HG03196 (cell line): ENCODE measurements around the gene DYNC1H1.
A peak's percentile ranks its signal among the peaks of the same experiment; 100 is the strongest.

Experiments
- ATAC-seq: cut with Tn5 transposase; IDR thresholded peaks from one replicate; pipeline ENCODE4 v1.9.1; 2021; ENCODE audit not compliant: unreplicated experiment

DYNC1H1 gene

GRCh38 chr14:101988377-101988776, 24.0 kb downstream of the DYNC1H1 start:
- no peak for ATAC-seq

DNA sequence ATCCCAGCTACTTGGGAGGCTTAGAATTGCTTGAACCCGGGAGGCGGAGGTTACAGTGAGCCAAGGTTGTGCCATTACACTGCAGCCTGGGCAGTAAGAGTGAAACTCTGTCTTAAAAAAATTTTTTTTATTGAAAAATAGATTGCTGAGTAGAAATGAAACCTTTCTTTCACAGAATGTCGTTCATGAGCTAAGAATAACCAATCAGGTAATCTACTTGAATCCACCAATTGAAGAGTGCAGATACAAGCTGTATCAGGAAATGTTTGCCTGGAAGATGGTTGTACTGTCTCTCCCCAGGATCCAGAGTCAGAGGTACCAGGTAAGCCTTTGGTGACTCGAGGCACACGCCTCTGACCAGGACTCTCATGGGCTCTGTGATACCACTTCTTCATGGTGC, 27.0 kb downstream of the DYNC1H1 start:
- ATAC-seq, result no peak

DNA sequence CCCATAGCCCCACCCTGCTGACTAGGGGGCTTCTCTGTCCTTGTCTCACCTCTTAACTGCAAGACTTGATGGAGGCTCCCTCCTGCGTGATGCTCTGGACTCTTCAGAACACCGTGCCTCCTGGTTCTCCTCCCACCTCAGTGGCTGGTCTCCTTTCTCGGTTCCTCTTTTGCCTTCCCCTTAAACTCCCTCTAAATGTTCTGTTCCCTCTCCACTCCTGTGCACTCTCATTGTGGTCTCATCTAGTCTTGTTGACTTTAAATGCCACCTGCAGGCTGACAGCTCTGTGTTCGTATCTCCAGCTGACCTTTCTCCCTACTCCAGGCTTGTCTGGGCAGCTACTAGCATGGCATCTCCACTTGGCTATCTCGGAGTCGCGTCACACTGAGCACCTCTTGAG, 28.3 kb downstream of the DYNC1H1 start:
- peak; percentile 91 for ATAC-seq

DNA sequence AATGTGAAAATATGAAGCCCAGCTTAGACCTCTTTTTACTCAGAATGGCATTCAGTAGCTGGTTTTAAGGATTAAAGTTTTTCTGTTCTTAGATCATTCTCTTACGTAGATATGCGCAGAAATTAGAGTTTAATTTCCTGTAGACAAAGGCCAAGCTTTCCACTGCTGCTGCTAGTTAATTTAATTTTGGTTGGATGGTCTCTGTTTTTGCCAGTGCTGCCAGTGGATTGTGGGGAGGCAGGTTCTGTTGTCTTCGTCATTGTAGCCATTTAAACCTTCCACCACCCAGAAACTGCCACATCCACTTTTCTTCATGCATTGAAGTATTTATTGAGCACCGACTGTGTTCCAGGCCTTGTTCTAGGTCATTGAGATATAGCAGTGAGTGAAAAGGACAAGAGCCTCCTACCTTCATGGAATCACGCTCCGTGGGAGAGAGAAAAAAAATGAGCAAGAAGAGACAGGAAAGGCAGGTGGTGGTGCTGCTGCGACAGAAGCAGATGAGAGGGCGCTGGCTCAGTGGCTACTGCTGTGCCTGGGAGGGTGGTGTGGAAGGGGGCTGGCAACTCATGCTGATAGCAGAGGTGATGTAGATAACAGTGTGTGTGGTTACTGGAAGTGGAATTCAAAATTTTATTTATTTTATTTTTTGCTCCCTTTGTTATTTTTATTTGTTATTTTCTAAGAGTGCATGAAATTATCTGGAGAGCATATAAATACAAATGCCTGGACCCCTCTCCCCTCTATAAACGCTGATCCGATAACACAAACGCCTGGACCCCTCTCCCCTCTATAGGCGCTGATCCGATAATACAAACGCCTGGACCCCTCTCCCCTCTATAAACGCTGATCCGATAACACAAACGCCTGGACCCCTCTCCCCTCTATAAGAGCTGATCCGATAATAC, 33.3 kb downstream of the DYNC1H1 start:
- ATAC-seq, result no peak

GRCh38 chr14:102000902-102001301, 36.5 kb downstream of the DYNC1H1 start:
- ATAC-seq, result no peak

- ATAC-seq, result no peak
Measured at GRCh38 chr14:102005336-102005735, 41.0 kb downstream of the DYNC1H1 start.

- ATAC-seq, result no peak
Measured at GRCh38 chr14:102007916-102008418, 43.6 kb downstream of the DYNC1H1 start.

DNA sequence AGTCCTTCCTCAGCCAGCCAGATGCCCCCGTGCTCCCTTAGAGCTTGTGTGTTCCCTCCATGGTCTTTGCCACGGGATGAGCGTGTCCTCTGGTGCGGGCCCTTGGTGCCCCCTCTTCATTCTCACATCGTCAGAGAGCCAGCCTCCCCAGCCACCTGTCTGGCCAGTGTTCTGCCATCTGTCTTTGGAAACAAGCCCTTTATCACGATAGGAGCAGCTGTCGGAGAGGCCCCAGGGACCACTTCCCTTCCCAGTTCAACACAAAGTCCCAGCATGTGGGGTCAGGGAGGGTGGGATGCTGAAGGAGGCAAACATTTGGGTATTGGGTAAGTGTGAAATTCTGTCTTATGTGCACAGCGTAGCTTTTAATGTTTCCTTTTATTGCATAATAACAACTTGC, 44.5 kb downstream of the DYNC1H1 start:
- no peak for ATAC-seq

DNA sequence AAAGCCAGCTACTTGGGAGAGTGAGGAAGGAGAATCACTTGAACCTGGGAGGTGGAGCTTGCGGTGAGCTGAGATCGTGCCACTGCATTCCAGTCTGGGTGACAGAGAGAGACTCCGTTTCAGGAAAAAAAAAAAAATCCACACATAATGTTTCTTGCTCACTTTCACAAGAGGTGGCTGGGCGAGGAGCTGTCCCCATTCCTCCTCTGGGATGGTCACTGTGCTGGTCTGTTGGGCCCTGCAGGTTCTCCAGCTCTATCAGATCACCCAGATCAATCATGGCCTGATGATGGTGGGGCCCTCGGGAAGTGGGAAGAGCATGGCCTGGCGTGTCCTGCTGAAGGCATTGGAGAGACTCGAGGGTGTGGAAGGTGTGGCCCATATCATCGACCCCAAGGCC, 47.3 kb downstream of the DYNC1H1 start:
- ATAC-seq, result no peak

DNA sequence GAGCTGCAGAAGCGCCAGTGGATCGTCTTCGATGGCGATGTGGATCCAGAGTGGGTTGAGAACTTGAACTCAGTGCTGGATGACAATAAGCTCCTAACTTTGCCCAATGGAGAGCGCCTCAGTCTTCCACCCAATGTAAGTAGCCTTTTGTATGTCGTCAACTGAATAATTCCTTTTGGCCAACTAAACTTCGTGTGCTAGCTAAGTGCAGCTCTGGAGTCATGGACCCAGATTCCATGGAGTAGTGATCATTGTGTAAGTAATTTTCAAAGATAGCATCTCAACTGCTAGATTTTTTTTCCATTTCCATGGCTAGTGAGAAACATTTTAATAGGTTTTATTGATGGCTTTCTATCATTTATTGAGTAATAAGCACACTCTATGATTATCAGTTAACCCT, 48.0 kb downstream of the DYNC1H1 start:
- ATAC-seq, result no peak

DNA sequence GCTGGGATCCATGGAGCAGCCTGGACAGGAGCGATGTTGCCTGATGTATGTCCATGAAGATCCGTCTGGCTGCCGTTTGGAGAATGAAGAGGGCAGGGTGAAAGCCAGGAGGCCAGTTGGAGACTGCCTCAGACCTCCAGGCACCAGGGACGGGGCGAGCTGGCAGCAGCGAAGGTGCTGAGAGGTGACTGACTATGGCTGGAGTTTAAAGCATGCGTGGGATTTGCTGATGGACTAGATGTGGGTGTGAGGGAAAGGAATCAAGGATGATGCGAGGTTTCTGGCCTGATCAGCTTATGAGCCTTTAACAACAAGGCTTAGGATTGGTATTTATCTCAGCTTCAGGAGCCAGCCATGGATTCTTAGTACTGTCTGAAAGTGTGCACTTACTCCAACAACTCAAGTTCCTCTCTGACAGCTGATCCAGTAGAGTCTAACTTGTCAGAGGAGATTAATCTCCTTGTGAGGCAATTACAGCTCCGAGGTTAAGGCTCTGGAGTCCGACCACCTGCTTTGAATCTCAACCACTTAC, 49.4 kb downstream of the DYNC1H1 start:
- no peak for ATAC-seq

GRCh38 chr14:102015045-102015685, 50.8 kb downstream of the DYNC1H1 start:
- no peak for ATAC-seq

DNA sequence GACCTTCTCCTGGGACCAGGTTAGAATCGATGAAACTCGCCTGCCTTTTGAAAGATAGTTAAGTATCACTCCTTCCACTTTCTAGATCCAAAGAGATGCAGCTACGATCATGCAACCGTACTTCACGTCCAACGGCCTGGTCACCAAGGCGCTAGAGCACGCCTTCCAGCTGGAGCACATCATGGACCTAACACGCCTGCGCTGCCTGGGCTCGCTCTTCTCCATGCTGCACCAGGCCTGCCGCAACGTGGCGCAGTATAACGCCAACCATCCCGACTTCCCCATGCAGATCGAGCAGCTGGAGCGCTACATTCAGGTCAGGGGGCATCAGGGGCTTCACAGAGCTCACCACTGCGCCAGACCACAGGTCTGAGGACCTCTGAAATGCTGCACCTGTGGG, 51.4 kb downstream of the DYNC1H1 start:
- ATAC-seq, result no peak

DNA sequence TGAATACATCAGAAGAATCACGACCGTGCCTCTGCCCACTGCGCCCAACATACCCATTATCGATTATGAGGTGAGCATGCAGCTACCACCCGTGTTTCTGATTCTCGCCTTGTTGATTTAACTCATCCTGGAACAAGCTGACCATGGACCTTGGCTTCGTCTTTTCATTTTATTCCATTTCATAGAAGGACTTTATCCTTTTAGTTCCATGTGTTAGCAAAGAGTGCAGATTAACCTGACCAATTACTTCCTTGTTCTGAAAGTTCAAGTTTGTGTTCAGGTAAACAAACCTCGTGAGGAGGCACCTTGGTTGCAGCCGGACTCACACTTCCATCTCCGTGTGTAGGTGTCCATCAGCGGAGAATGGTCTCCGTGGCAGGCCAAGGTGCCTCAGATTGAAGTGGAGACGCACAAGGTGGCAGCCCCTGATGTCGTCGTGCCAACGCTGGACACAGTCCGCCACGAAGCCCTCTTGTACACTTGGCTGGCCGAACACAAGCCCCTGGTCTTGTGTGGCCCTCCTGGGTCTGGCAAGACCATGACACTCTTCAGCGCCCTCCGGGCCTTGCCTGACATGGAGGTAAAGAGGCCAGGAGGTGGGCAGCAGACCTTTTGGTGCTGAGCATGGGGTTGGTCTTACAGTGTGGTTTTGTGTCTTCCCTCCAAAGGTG, 52.2 kb downstream of the DYNC1H1 start:
- ATAC-seq, result no peak

DNA sequence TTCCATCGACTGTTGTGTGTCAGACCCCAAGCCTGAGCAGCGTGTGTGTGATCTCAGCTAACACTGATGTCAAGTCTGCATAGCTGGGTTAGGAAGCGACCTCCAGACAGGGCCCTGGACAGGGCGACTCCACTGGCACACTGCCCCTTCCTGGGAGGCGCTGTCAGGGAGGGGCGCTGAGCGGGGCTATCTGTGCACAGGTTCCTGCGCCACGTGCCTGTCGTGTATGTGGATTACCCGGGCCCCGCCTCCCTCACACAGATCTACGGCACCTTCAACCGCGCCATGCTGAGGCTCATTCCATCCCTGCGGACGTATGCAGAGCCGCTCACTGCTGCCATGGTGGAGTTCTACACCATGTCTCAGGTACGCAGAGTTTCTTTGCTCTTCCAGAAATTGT, 53.9 kb downstream of the DYNC1H1 start:
- ATAC-seq, result no peak

DNA sequence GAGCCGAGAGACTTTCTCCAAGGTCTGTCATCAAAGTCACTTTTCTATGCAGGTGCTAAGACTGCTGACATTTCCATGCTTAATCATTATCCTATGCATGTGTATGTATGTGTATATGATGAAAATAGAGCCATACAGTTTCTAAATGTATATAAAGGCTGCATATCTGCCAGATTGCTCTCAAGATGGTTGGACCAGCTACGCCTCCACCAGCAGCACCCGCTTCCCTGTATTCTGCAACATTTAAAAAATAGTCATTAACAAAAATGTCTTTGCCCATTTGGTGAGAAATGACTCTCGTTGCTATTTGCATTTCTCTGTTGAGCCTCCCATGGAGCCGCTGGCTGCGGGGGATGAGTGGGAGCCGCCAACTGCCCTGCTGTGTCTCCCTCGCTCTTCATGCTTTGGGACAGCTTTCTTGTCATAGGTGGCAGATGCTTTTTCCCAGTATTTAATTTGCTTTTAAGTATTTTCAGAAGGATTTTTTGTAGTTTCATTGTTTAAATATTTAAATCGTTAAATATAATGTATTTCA, 54.7 kb downstream of the DYNC1H1 start:
- no peak for ATAC-seq

DNA sequence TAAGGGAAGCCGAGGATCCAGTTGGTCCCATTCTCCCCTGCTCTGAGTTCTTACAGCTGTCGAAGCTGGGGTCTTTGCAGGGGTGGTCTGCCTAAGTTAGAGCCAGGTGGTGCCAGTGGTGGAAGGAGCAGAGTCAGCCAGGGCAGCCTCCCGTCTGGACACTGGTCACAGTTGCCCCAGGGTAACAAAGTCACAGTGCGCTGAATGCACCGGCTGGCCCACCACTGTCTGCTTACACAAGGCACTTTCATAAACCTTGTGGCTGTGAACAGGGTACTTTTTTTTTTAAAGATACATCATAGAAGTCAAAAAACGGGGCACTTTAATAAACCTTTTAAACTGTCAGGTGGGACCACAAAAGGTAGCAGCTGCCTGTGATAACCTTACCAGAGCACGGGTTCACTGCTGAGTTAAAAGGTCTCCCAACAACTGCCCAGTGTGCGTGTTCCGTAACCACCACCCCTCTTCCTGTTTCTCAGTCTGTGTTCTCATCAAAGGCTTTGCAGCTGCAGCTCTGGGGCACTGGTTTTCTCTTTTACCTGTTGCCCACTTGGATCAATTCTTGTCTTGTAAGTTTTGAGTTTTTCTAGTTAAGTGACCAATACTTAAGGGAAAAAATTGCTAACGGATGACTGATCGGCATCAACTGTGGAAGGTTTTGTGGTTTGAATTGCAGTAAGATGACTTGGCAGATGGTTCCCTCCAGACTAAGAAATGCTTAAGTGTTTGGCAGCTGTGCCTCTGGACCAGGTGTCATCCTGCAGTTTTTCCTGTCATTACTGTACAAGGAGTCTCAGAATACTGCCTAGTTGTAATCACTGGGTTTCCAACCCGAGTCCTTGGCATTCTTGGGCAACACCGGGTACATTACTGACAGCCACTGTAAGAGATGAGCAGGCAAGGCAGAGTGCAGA, 55.9 kb downstream of the DYNC1H1 start:
- no peak for ATAC-seq

GRCh38 chr14:102026934-102027333, 62.6 kb downstream of the DYNC1H1 start:
- ATAC-seq, result no peak

DNA sequence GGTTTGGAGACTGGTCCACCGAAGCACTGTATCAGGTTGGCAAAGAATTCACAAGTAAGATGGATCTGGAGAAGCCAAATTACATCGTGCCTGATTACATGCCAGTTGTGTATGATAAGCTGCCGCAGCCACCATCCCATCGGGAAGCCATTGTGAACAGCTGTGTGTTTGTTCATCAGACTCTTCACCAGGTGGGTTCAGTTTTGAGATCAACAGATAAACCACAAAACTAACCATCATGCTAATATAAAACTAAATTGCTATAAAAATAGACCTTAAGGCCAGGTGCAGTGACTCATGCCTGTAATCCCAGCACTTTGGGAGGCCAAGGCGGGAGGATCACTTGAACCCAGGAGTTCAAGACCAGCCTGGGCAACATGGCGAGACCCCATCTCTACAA, 63.6 kb downstream of the DYNC1H1 start:
- ATAC-seq, result no peak

- no peak for ATAC-seq
Measured at GRCh38 chr14:102028733-102029132, 64.4 kb downstream of the DYNC1H1 start.
